ENCODE data around the gene TEX9.

TEX9 gene

GRCh38 chr15:56411122-56411749 is 46.0 kb downstream of the TEX9 start:
- TF ChIP-seq SIN3A (IDR thresholded peaks at IDR 0.05; ENCODE audit: borderline replicate concordance, insufficient read depth, low read length), result no peak
- TF ChIP-seq TAF1 (IDR thresholded peaks at IDR 0.05; ENCODE audit: borderline replicate concordance, insufficient read depth, low read length), result no peak
- no peak for TF ChIP-seq FOXP2 (optimal IDR thresholded peaks at IDR 0.05; ENCODE audit: borderline replicate concordance, extremely low read depth, extremely low read length, insufficient read depth)
- TF ChIP-seq REST (IDR thresholded peaks at IDR 0.05; ENCODE audit: insufficient read depth in 1 of 2, low read depth in 2 of 2, low read length in 2 of 2), result no peak
- TF ChIP-seq POLR2AphosphoS5 (IDR thresholded peaks at IDR 0.05; ENCODE audit: low read depth, low read length), result no peak

GRCh38 chr15:56425276-56425675 is 60.0 kb downstream of the TEX9 start:
- no peak for TF ChIP-seq POLR2AphosphoS5 (IDR thresholded peaks at IDR 0.05; ENCODE audit: low read depth, low read length)
- no peak for TF ChIP-seq TAF1 (IDR thresholded peaks at IDR 0.05; ENCODE audit: borderline replicate concordance, insufficient read depth, low read length)
- no peak for TF ChIP-seq REST (IDR thresholded peaks at IDR 0.05; ENCODE audit: insufficient read depth in 1 of 2, low read depth in 2 of 2, low read length in 2 of 2)
- TF ChIP-seq SIN3A (IDR thresholded peaks at IDR 0.05; ENCODE audit: borderline replicate concordance, insufficient read depth, low read length), result no peak
- TF ChIP-seq FOXP2 (optimal IDR thresholded peaks at IDR 0.05; ENCODE audit: borderline replicate concordance, extremely low read depth, extremely low read length, insufficient read depth), result no peak

GRCh38 chr15:56425976-56426375 is 60.8 kb downstream of the TEX9 start:
- TF ChIP-seq REST (IDR thresholded peaks at IDR 0.05; ENCODE audit: insufficient read depth in 1 of 2, low read depth in 2 of 2, low read length in 2 of 2), result no peak
- no peak for TF ChIP-seq POLR2AphosphoS5 (IDR thresholded peaks at IDR 0.05; ENCODE audit: low read depth, low read length)
- no peak for TF ChIP-seq FOXP2 (optimal IDR thresholded peaks at IDR 0.05; ENCODE audit: borderline replicate concordance, extremely low read depth, extremely low read length, insufficient read depth)
- TF ChIP-seq TAF1 (IDR thresholded peaks at IDR 0.05; ENCODE audit: borderline replicate concordance, insufficient read depth, low read length), result no peak
- TF ChIP-seq SIN3A (IDR thresholded peaks at IDR 0.05; ENCODE audit: borderline replicate concordance, insufficient read depth, low read length), result no peak

GRCh38 chr15:56428821-56429458 is 63.7 kb downstream of the TEX9 start:
- no peak for TF ChIP-seq REST (IDR thresholded peaks at IDR 0.05; ENCODE audit: insufficient read depth in 1 of 2, low read depth in 2 of 2, low read length in 2 of 2)
- no peak for TF ChIP-seq TAF1 (IDR thresholded peaks at IDR 0.05; ENCODE audit: borderline replicate concordance, insufficient read depth, low read length)
- TF ChIP-seq SIN3A (IDR thresholded peaks at IDR 0.05; ENCODE audit: borderline replicate concordance, insufficient read depth, low read length), result no peak
- TF ChIP-seq FOXP2 (optimal IDR thresholded peaks at IDR 0.05; ENCODE audit: borderline replicate concordance, extremely low read depth, extremely low read length, insufficient read depth), result no peak
- TF ChIP-seq POLR2AphosphoS5 (IDR thresholded peaks at IDR 0.05; ENCODE audit: low read depth, low read length), result no peak

Measured in PFSK-1 (cell line).